ENCODE data around the gene NINJ1. TPM values are rescaled to one million over a fixed set of nuclear protein-coding genes. Genes with fewer than 3 reads are reported as not detected.

NINJ1 gene
- total and polyA plus RNA-seq, 2 of the 13 experiments (the other 11 are each of a cell fraction or from before 2014, with no cell fraction given), result 81.2 to 92.1 TPM

GRCh38 chr9:93159601-93160471 lies 25.8 kb upstream of the NINJ1 start (continued):
- TF ChIP-seq ZNF691 (CRISPR knock-in tag; IDR thresholded peaks at IDR 0.05; ENCODE audit: borderline replicate concordance, low read depth), result peak; percentile 77; the same call in 1 of the 2 replicates
- TF ChIP-seq ELF1 (CRISPR knock-in tag; IDR thresholded peaks at IDR 0.05), result 0 out of 2 replicates have a peak, but pooled peaks have one; percentile 17
- no peak for TF ChIP-seq ARNTL (CRISPR knock-in tag; IDR thresholded peaks at IDR 0.05)
- TF ChIP-seq, protein P1, sequence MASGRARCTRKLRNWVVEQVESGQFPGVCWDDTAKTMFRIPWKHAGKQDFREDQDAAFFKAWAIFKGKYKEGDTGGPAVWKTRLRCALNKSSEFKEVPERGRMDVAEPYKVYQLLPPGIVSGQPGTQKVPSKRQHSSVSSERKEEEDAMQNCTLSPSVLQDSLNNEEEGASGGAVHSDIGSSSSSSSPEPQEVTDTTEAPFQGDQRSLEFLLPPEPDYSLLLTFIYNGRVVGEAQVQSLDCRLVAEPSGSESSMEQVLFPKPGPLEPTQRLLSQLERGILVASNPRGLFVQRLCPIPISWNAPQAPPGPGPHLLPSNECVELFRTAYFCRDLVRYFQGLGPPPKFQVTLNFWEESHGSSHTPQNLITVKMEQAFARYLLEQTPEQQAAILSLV (CRISPR knock-in tag; IDR thresholded peaks at IDR 0.05; ENCODE audit: borderline replicate concordance), result no peak
- TF ChIP-seq ZNF264 (CRISPR knock-in tag; IDR thresholded peaks at IDR 0.05), result no peak
- no peak for TF ChIP-seq RAD51 (IDR thresholded peaks at IDR 0.05; ENCODE audit: borderline replicate concordance)
- TF ChIP-seq, protein P2, sequence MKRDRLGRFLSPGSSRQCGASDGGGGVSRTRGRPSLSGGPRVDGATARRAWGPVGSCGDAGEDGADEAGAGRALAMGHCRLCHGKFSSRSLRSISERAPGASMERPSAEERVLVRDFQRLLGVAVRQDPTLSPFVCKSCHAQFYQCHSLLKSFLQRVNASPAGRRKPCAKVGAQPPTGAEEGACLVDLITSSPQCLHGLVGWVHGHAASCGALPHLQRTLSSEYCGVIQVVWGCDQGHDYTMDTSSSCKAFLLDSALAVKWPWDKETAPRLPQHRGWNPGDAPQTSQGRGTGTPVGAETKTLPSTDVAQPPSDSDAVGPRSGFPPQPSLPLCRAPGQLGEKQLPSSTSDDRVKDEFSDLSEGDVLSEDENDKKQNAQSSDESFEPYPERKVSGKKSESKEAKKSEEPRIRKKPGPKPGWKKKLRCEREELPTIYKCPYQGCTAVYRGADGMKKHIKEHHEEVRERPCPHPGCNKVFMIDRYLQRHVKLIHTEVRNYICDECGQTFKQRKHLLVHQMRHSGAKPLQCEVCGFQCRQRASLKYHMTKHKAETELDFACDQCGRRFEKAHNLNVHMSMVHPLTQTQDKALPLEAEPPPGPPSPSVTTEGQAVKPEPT (CRISPR knock-in tag; IDR thresholded peaks at IDR 0.05; ENCODE audit: low read depth), result no peak
- TF ChIP-seq, protein P3, sequence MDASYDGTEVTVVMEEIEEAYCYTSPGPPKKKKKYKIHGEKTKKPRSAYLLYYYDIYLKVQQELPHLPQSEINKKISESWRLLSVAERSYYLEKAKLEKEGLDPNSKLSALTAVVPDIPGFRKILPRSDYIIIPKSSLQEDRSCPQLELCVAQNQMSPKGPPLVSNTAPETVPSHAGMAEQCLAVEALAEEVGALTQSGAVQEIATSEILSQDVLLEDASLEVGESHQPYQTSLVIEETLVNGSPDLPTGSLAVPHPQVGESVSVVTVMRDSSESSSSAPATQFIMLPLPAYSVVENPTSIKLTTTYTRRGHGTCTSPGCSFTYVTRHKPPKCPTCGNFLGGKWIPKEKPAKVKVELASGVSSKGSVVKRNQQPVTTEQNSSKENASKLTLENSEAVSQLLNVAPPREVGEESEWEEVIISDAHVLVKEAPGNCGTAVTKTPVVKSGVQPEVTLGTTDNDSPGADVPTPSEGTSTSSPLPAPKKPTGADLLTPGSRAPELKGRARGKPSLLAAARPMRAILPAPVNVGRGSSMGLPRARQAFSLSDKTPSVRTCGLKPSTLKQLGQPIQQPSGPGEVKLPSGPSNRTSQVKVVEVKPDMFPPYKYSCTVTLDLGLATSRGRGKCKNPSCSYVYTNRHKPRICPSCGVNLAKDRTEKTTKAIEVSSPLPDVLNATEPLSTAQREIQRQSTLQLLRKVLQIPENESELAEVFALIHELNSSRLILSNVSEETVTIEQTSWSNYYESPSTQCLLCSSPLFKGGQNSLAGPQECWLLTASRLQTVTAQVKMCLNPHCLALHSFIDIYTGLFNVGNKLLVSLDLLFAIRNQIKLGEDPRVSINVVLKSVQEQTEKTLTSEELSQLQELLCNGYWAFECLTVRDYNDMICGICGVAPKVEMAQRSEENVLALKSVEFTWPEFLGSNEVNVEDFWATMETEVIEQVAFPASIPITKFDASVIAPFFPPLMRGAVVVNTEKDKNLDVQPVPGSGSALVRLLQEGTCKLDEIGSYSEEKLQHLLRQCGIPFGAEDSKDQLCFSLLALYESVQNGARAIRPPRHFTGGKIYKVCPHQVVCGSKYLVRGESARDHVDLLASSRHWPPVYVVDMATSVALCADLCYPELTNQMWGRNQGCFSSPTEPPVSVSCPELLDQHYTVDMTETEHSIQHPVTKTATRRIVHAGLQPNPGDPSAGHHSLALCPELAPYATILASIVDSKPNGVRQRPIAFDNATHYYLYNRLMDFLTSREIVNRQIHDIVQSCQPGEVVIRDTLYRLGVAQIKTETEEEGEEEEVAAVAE (CRISPR knock-in tag; IDR thresholded peaks at IDR 0.05; ENCODE audit: borderline replicate concordance), result 0 out of 2 replicates have a peak, but pooled peaks have one; percentile 38
- TF ChIP-seq ERF (CRISPR knock-in tag; IDR thresholded peaks at IDR 0.05), result 0 out of 2 replicates have a peak, but pooled peaks have one; percentile 37
- no peak for TF ChIP-seq PAF1 (CRISPR knock-in tag; IDR thresholded peaks at IDR 0.05)
- no peak for TF ChIP-seq ZNF7 (CRISPR knock-in tag; IDR thresholded peaks at IDR 0.05)
- peak; percentile 33; the same call in 1 of the 2 replicates for TF ChIP-seq HES4 (CRISPR knock-in tag; IDR thresholded peaks at IDR 0.05; ENCODE audit: borderline replicate concordance)
- no peak for TF ChIP-seq ZNF468 (CRISPR knock-in tag; IDR thresholded peaks at IDR 0.05)
- TF ChIP-seq ZNF569 (CRISPR knock-in tag; IDR thresholded peaks at IDR 0.05; ENCODE audit: borderline replicate concordance), result no peak
- TF ChIP-seq ZNF878 (CRISPR knock-in tag; IDR thresholded peaks at IDR 0.05), result no peak
- peak; percentile 56; the same call in 1 of the 2 replicates for TF ChIP-seq ZMYM3 (CRISPR knock-in tag; IDR thresholded peaks at IDR 0.05)
- TF ChIP-seq ZNF883 (CRISPR knock-in tag; IDR thresholded peaks at IDR 0.05; ENCODE audit: not compliant biosample characterization), result peak; percentile 68
- TF ChIP-seq KLF9 (CRISPR knock-in tag; IDR thresholded peaks at IDR 0.05; ENCODE audit: low read depth), result no peak
- no peak for TF ChIP-seq EP300 (IDR thresholded peaks at IDR 0.05; ENCODE audit: low read depth in 2 of 2, low read length in 2 of 2)
- peak; percentile 44; the same call in 1 of the 2 replicates for TF ChIP-seq EP300 (CRISPR knock-in tag; IDR thresholded peaks at IDR 0.05; ENCODE audit: borderline replicate concordance)
- TF ChIP-seq ZBTB8A (CRISPR knock-in tag; IDR thresholded peaks at IDR 0.05; ENCODE audit: borderline replicate concordance, low read depth), result no peak
- TF ChIP-seq ZNF143 (CRISPR knock-in tag; IDR thresholded peaks at IDR 0.05), result no peak
